T-helper 22 cell (primary cell): ENCODE measurements around the gene BUB1B.

ENCODE experiments used
- DNase-seq: peaks from one replicate; pipeline ENCODE4 v3.0.0-alpha.2; 2020; ENCODE audit warnings: low read depth

BUB1B gene

GRCh38 chr15:40254452-40254851 is 93.6 kb downstream of the BUB1B start:
- no peak for DNase-seq

DNA sequence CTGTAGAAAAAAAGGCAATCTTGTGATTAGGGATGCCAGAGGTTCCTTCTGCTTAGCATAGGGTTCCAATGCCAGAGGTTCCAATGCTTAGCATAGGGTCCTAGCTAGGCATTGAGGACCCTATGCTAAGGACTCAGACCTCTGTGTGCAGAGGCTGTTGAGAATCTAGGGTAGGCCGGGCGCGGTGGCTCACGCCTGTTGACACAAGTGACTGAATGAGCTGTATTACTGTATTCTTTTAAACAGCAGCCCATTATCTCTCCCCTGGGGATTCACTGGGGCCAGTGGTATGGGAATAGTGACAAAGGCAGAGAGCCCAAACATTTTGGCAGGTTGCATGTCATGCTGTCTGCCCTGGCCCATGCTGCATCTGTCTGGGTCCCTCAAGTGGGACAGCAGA is 94.2 kb downstream of the BUB1B start:
- no peak for DNase-seq

DNA sequence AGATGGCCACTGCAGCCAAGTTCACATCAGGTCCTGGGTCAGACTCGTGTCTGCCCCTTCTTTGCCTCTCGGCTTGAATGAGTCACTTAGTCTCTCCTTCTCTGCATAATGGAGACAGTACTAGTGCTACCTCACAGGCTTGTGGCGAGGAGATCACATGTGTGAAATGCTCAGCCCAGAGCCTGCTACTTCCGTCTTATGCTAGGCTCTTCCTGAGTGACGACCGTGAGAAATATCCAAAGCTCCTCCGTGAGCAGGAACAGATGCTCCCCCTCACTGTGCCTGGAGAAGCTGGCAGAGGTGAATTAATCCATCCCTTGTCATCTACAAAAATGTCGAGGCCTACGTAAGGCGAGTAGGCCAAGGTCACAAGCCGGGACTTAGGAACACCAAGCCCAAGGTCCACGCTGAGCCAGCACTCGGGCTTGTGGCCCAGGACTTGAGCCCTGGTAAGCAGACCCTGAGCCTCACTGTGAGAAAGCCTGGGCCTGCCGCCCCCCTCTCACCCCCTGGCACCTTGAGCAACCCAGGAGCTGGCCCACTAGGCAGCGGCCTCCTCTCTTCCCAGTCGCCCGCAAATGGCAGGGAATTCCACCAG is 95.9 kb downstream of the BUB1B start:
- DNase-seq: no peak

- no peak for DNase-seq
Observed at GRCh38 chr15:40257656-40258450, 97.0 kb downstream of the BUB1B start.

GRCh38 chr15:40258544-40258943 is 97.7 kb downstream of the BUB1B start:
- no peak for DNase-seq

- no peak for DNase-seq
Observed at GRCh38 chr15:40259021-40259420, 98.2 kb downstream of the BUB1B start.

GRCh38 chr15:40263024-40263754 is 102.3 kb downstream of the BUB1B start:
- no peak for DNase-seq

DNA sequence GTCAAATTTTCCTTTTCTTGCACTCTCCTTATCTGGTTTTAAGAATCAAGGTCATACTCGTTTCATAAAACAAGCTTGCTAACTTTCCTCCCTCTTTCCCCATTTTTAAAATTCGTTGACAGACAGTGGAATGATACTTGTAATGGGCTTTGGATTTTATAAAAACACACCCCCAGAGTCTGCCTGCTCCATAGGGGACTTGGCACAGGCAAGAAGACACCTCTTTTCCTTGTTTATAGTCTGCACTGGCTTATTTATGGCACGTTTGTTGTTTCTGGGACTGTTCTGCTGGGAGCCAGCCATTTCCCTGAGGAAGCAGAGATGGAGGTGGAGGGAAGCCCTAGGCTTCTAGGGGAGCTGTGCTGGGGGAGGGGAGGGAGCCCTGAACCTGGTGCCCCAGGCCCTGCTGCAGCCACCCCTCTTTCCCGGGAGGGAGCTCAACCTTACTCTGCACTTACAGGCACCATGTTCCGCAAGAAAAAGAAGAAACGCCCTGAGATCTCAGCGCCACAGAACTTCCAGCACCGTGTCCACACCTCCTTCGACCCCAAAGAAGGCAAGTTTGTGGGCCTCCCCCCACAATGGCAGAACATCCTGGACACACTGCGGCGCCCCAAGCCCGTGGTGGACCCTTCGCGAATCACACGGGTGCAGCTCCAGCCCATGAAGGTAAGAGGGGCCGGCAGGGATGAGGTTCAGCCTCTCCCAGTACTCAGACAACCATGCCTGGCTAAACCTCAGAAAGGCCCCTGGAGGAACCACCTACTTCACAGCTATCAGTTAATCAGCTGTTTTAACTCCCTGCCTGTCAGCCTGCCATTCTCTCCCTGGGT is 103.7 kb downstream of the BUB1B start:
- DNase-seq: no peak

DNA sequence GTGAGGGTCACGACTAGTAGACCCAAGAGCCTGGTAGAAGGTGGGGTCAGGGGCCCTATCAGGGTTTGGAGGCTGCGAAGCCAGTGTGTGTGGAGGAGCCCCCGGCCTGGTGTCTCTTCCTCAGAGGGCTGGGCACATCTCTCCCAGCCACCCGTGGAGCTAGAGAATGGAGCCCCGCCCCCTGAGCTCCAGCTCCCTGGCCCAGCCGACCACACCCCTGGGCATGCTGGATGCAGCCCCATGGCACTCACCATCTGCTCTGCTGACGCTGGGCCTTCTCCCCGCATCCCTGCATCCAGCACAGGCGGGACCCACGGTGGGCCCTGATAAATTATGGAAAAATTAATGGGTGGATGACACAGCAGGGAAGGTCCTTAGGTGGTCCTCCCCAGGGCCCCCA is 104.5 kb downstream of the BUB1B start:
- no peak for DNase-seq

DNA sequence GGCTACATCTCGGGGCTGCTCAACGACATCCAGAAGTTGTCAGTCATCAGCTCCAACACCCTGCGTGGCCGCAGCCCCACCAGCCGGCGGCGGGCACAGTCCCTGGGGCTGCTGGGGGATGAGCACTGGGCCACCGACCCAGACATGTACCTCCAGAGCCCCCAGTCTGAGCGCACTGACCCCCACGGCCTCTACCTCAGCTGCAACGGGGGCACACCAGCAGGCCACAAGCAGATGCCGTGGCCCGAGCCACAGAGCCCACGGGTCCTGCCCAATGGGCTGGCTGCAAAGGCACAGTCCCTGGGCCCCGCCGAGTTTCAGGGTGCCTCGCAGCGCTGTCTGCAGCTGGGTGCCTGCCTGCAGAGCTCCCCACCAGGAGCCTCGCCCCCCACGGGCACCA is 105.0 kb downstream of the BUB1B start:
- DNase-seq: no peak

DNA sequence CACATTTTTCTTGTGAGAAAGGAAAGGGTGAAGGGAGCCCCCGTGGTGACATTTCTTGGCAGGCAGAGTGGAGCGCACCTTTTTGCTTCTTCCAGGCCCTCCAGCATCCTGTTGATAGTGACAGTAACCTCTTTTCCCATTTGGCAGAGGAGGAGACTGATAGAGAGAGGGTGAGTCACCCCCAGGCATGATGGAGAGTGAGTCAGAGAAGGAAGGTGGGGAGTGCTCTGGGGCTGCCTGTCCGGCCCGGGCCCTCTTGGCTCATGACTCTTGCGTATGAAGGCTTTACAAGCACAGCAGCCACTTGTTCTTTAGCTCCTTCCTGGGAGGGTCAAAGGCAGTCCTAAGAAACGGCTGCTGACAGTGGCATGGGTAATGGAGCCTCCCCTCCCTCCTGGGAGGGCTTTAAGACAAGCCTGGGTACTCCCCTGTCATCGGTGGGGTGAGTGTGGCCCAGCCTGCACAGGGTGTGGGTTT is 106.0 kb downstream of the BUB1B start:
- no peak for DNase-seq

- DNase-seq: no peak
Observed at GRCh38 chr15:40267670-40268069, 106.8 kb downstream of the BUB1B start.

DNA sequence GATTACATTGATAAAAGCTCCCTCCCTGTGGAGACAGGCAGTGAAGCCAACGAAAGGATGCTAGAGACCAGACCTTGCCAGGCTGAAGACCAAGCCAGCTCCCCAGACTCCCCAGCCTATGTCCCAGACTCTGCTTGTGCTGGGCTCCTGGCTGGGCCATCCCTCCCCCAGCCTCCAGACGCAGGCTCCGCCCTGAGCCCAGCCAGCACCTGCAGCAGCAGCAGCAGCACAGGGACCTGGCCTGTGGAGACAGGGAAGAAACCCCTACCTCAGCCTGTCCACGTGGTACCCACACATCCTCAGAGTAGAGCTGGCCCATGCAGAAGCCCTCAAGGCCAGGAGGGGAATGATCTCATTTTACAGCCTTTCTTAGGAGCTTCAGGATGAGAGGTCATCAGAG is 108.7 kb downstream of the BUB1B start:
- DNase-seq: no peak

- no peak for DNase-seq
Observed at GRCh38 chr15:40270246-40270995, 109.6 kb downstream of the BUB1B start.
